Ovary (tissue), 3 donors: ENCODE measurements around the gene CUL4A.

Source experiments
- EP300 ChIP-seq: sonication (generic); formaldehyde crosslinking; IDR thresholded peaks from one replicate; pipeline ENCODE4 v1.6.1; 2017; ENCODE audit warnings: antibody characterized with exemption
- POLR2A ChIP-seq: fragments of 450-650 bp; IDR thresholded peaks from one replicate; pipeline ENCODE4 v1.6.1; 2017; ENCODE audit warnings: antibody characterized with exemption, mild to moderate bottlenecking, moderate library complexity
- TF ChIP-seq, protein P1 (sequence below), 3 donors: fragments of 450-650 bp in 2 of 3; fragments of 200-600 bp in 1 of 3; IDR thresholded peaks; one replicate each; pipeline versions ENCODE4 v1.5.1 to v1.8.0; 2016 to 2022; ENCODE audit warnings: antibody characterized with exemption in 3 of 3, mild to moderate bottlenecking in 1 of 3
- donor health status: DM: no; HTN: no; CAD: no.

DNA sequence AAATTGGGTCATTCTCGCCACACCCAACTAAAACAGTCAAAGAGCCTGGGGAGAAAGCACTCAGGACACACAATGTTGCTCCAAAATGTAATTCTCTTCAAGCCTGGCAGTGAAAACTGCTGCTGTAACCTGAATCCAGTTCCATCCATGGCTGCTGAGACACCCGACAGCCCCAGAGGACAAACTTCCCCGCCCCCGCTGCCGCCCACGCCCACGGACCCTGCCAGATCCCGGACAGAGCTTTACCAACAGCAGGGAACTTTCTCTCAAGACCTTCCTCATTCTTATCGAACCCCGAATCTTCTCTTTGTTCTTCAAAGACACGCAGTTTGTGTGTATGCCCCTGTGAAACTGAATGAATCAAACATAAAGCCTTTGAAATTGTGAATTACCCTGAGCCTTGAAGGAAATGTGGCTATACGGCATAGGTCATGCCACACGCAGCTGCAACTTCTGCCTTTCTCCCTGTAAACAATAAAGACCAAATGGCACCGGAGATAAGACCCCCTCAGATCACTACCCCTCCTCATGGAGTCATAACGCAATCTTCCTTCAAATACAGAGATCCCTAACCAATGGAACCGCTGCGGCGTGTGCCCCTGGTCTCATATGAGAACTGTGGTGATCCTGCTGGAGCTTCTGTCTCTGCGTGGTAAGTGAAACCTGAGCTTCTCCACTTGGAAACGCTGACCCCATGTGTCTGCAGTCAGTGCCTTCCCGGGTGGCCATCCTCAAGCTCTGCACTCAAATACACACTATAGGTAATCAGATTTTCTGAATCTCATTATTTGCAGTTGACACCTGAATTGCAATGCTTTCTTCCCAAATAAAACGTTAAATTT, 82.8 kb downstream of the CUL4A start:
- no peak for TF ChIP-seq POLR2A
- TF ChIP-seq EP300 = no peak
- TF ChIP-seq, protein P1, sequence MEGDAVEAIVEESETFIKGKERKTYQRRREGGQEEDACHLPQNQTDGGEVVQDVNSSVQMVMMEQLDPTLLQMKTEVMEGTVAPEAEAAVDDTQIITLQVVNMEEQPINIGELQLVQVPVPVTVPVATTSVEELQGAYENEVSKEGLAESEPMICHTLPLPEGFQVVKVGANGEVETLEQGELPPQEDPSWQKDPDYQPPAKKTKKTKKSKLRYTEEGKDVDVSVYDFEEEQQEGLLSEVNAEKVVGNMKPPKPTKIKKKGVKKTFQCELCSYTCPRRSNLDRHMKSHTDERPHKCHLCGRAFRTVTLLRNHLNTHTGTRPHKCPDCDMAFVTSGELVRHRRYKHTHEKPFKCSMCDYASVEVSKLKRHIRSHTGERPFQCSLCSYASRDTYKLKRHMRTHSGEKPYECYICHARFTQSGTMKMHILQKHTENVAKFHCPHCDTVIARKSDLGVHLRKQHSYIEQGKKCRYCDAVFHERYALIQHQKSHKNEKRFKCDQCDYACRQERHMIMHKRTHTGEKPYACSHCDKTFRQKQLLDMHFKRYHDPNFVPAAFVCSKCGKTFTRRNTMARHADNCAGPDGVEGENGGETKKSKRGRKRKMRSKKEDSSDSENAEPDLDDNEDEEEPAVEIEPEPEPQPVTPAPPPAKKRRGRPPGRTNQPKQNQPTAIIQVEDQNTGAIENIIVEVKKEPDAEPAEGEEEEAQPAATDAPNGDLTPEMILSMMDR (IDR thresholded peaks at IDR 0.05) = no peak
